Measurements from ENCODE around the gene TBCD. TPM values are rescaled to one million over a fixed set of nuclear protein-coding genes. Genes with fewer than 3 reads are reported as not detected.

The TBCD gene
- total RNA-seq, 5 donors from 2014 or later (not counting 1 experiment from before 2014, with no cell fraction given) = 94.4 to 262 (median 223) TPM

GRCh38 chr17:82795615-82796014, 43.8 kb downstream of the TBCD start:
- CTCF ChIA-PET = no interaction called here

GRCh38 chr17:82797061-82797460, 45.2 kb downstream of the TBCD start:
- ChIA-PET CTCF (no interaction called here), POLR2A (no interaction called here)
- H3K4me1 ChIP-seq (ENCODE audit: control insufficient read depth in 1 of 2, extremely low read depth in 1 of 2, insufficient read depth in 2 of 2, low read length in 2 of 2) = no peaks in the 10 kb centered on the region
- H3K27me3 ChIP-seq (replicated peaks in 1 of 2; ENCODE audit: control insufficient read depth in 2 of 2, extremely low read depth in 1 of 2, insufficient read depth in 2 of 2, low read length in 1 of 2) = no peaks in the 10 kb centered on the region
- H3K4me3 Mint-ChIP-seq = no peak overlapping the region
- no peak overlapping the region for H3K27ac Mint-ChIP-seq
- H3K9me3 ChIP-seq = no peaks in the 10 kb centered on the region
- H3K4me3 ChIP-seq (ENCODE audit: control insufficient read depth in 1 of 2, extremely low read depth in 1 of 2, low read length in 1 of 2) = no peak overlapping the region
- no peak overlapping the region for H3K27ac ChIP-seq (ENCODE audit: low read length)
- H3K4me1 Mint-ChIP-seq = peaks cover under 1 to 12% (median 7%) of the 10 kb centered on the region in 3 donors
- peaks cover 19% of the 10 kb centered on the region for H3K36me3 Mint-ChIP-seq
- no peak for ATAC-seq (replicated peaks in 1 of 4)
- no peaks in the 10 kb centered on the region for H3K9me3 Mint-ChIP-seq
- no peaks in the 10 kb centered on the region for H3K27me3 Mint-ChIP-seq
- peaks cover 4 to 20% of the 10 kb centered on the region in 2 donors for H3K36me3 ChIP-seq (ENCODE audit: control insufficient read depth in 2 of 2, extremely low read depth in 1 of 2, insufficient read depth in 1 of 2, low read length in 1 of 2)
- DNase-seq = no peak
- 100% methylated on average over 7 of the region's 9 CpGs for WGBS (ENCODE audit: insufficient coverage)

More at GRCh38 chr17:82795615-82796014, 43.8 kb downstream of the TBCD start:
- no peaks in the 10 kb centered on the region for H3K27me3 Mint-ChIP-seq
- H3K27me3 ChIP-seq (replicated peaks in 1 of 2; ENCODE audit: control insufficient read depth in 2 of 2, extremely low read depth in 1 of 2, insufficient read depth in 2 of 2, low read length in 1 of 2) = no peaks in the 10 kb centered on the region
- H3K4me3 Mint-ChIP-seq = no peak overlapping the region
- ATAC-seq (replicated peaks in 1 of 4) (no peak), DNase-seq (no peak)
- H3K36me3 ChIP-seq (ENCODE audit: control insufficient read depth in 2 of 2, extremely low read depth in 1 of 2, insufficient read depth in 1 of 2, low read length in 1 of 2) = peaks cover 4 to 17% of the 10 kb centered on the region in 2 donors
- WGBS (ENCODE audit: insufficient coverage) = 96% methylated on average over 14 of the region's 14 CpGs
- H3K36me3 Mint-ChIP-seq = peaks cover 9% of the 10 kb centered on the region
- H3K9me3 ChIP-seq = no peaks in the 10 kb centered on the region
- POLR2A ChIA-PET = no interaction called here
- no peaks in the 10 kb centered on the region for H3K9me3 Mint-ChIP-seq
- peaks cover 0 to 3% (median 0%) of the 10 kb centered on the region in 3 donors for H3K4me1 Mint-ChIP-seq
- no peak overlapping the region for H3K27ac Mint-ChIP-seq
- H3K4me1 ChIP-seq (ENCODE audit: control insufficient read depth in 1 of 2, extremely low read depth in 1 of 2, insufficient read depth in 2 of 2, low read length in 2 of 2) = no peaks in the 10 kb centered on the region
- no peak overlapping the region for H3K27ac ChIP-seq (ENCODE audit: low read length)
- H3K4me3 ChIP-seq (ENCODE audit: control insufficient read depth in 1 of 2, extremely low read depth in 1 of 2, low read length in 1 of 2) = no peak overlapping the region

- 100% methylated on average over 3 of the region's 7 CpGs for WGBS (ENCODE audit: insufficient coverage)
Observed at GRCh38 chr17:82798752-82799151, 46.9 kb downstream of the TBCD start.

GRCh38 chr17:82799591-82799990, 47.7 kb downstream of the TBCD start:
- Mint-ChIP-seq H3K27ac (no peak overlapping the region), H3K36me3 (peaks cover 26% of the 10 kb centered on the region), H3K27me3 (no peaks in the 10 kb centered on the region), H3K4me1 (peaks cover 4 to 14% (median 8%) of the 10 kb centered on the region in 3 donors), H3K4me3 (no peak overlapping the region), H3K9me3 (no peaks in the 10 kb centered on the region)
- POLR2A ChIA-PET = no interaction called here
- peaks cover 0 to 20% of the 10 kb centered on the region in 2 donors for H3K36me3 ChIP-seq (ENCODE audit: control insufficient read depth in 2 of 2, extremely low read depth in 1 of 2, insufficient read depth in 1 of 2, low read length in 1 of 2)
- WGBS (ENCODE audit: insufficient coverage) = 85% methylated on average over 15 of the region's 16 CpGs
- DNase-seq (no peak), ATAC-seq (replicated peaks in 1 of 4) (no peak)
- H3K4me1 ChIP-seq (ENCODE audit: control insufficient read depth in 1 of 2, extremely low read depth in 1 of 2, insufficient read depth in 2 of 2, low read length in 2 of 2) = no peaks in the 10 kb centered on the region
- H3K27me3 ChIP-seq (replicated peaks in 1 of 2; ENCODE audit: control insufficient read depth in 2 of 2, extremely low read depth in 1 of 2, insufficient read depth in 2 of 2, low read length in 1 of 2) = no peaks in the 10 kb centered on the region
- no peak overlapping the region for H3K27ac ChIP-seq (ENCODE audit: low read length)
- no peaks in the 10 kb centered on the region for H3K9me3 ChIP-seq
- H3K4me3 ChIP-seq (ENCODE audit: control insufficient read depth in 1 of 2, extremely low read depth in 1 of 2, low read length in 1 of 2) = no peak overlapping the region
- CTCF ChIA-PET = no interaction called here

More at GRCh38 chr17:82798752-82799151, 46.9 kb downstream of the TBCD start:
- POLR2A ChIA-PET = no interaction called here
- Histone ChIP-seq H3K36me3 (ENCODE audit: control insufficient read depth in 2 of 2, extremely low read depth in 1 of 2, insufficient read depth in 1 of 2, low read length in 1 of 2) (peaks cover 0 to 20% of the 10 kb centered on the region in 2 donors), H3K4me1 (ENCODE audit: control insufficient read depth in 1 of 2, extremely low read depth in 1 of 2, insufficient read depth in 2 of 2, low read length in 2 of 2) (no peaks in the 10 kb centered on the region), H3K9me3 (no peaks in the 10 kb centered on the region), H3K4me3 (ENCODE audit: control insufficient read depth in 1 of 2, extremely low read depth in 1 of 2, low read length in 1 of 2) (no peak overlapping the region), H3K27me3 (replicated peaks in 1 of 2; ENCODE audit: control insufficient read depth in 2 of 2, extremely low read depth in 1 of 2, insufficient read depth in 2 of 2, low read length in 1 of 2) (no peaks in the 10 kb centered on the region), H3K27ac (ENCODE audit: low read length) (no peak overlapping the region)
- CTCF ChIA-PET = no interaction called here
- Mint-ChIP-seq H3K4me1 (peaks cover 4 to 14% (median 8%) of the 10 kb centered on the region in 3 donors), H3K4me3 (no peak overlapping the region), H3K36me3 (peaks cover 26% of the 10 kb centered on the region), H3K27me3 (no peaks in the 10 kb centered on the region), H3K9me3 (no peaks in the 10 kb centered on the region), H3K27ac (no peak overlapping the region)
- ATAC-seq (replicated peaks in 1 of 4) (no peak), DNase-seq (no peak)

- Mint-ChIP-seq H3K27me3 (no peaks in the 10 kb centered on the region), H3K4me3 (no peak overlapping the region), H3K9me3 (no peaks in the 10 kb centered on the region), H3K36me3 (peaks cover 30% of the 10 kb centered on the region), H3K4me1 (peaks cover 4 to 14% (median 8%) of the 10 kb centered on the region in 3 donors), H3K27ac (no peak overlapping the region)
- CTCF ChIA-PET = interaction anchor here in 1 of 2 donors (0.7 kb wide), 1 partner anchor 164 kb away, joined by 3 read pairs; no protein-coding TSS in a partner anchor
- Histone ChIP-seq H3K36me3 (ENCODE audit: control insufficient read depth in 2 of 2, extremely low read depth in 1 of 2, insufficient read depth in 1 of 2, low read length in 1 of 2) (peaks cover 0 to 20% of the 10 kb centered on the region in 2 donors), H3K27ac (ENCODE audit: low read length) (no peak overlapping the region), H3K4me3 (ENCODE audit: control insufficient read depth in 1 of 2, extremely low read depth in 1 of 2, low read length in 1 of 2) (no peak overlapping the region), H3K4me1 (ENCODE audit: control insufficient read depth in 1 of 2, extremely low read depth in 1 of 2, insufficient read depth in 2 of 2, low read length in 2 of 2) (no peaks in the 10 kb centered on the region), H3K9me3 (no peaks in the 10 kb centered on the region), H3K27me3 (replicated peaks in 1 of 2; ENCODE audit: control insufficient read depth in 2 of 2, extremely low read depth in 1 of 2, insufficient read depth in 2 of 2, low read length in 1 of 2) (no peaks in the 10 kb centered on the region)
- ATAC-seq (replicated peaks in 1 of 4) (no peak), DNase-seq (no peak)
- WGBS (ENCODE audit: insufficient coverage) = 98% methylated on average over 12 of the region's 15 CpGs
- POLR2A ChIA-PET = no interaction called here
Observed at GRCh38 chr17:82800885-82801284, 49.0 kb downstream of the TBCD start.

GRCh38 chr17:82801377-82801970, 49.6 kb downstream of the TBCD start:
- Histone ChIP-seq H3K27me3 (replicated peaks in 1 of 2; ENCODE audit: control insufficient read depth in 2 of 2, extremely low read depth in 1 of 2, insufficient read depth in 2 of 2, low read length in 1 of 2) (no peaks in the 10 kb centered on the region), H3K4me3 (ENCODE audit: control insufficient read depth in 1 of 2, extremely low read depth in 1 of 2, low read length in 1 of 2) (no peak overlapping the region), H3K4me1 (ENCODE audit: control insufficient read depth in 1 of 2, extremely low read depth in 1 of 2, insufficient read depth in 2 of 2, low read length in 2 of 2) (no peaks in the 10 kb centered on the region), H3K27ac (ENCODE audit: low read length) (no peak overlapping the region), H3K36me3 (ENCODE audit: control insufficient read depth in 2 of 2, extremely low read depth in 1 of 2, insufficient read depth in 1 of 2, low read length in 1 of 2) (peaks cover 0 to 20% of the 10 kb centered on the region in 2 donors), H3K9me3 (no peaks in the 10 kb centered on the region)
- DNase-seq = no peak
- Mint-ChIP-seq H3K36me3 (peaks cover 36% of the 10 kb centered on the region), H3K4me1 (peaks cover 4 to 14% (median 8%) of the 10 kb centered on the region in 3 donors), H3K27ac (peak overlapping the region in 1 of 2 donors; percentile 5), H3K9me3 (no peaks in the 10 kb centered on the region), H3K27me3 (no peaks in the 10 kb centered on the region), H3K4me3 (no peak overlapping the region)
- ATAC-seq (replicated peaks in 1 of 4) = no peak
- ChIA-PET CTCF (interaction anchor here in 1 of 2 donors (0.7 kb wide), 1 partner anchor 164 kb away, joined by 3 read pairs; no protein-coding TSS in a partner anchor), POLR2A (no interaction called here)
- WGBS (ENCODE audit: insufficient coverage) = 96% methylated on average over 59 of the region's 63 CpGs
